Measurements from ENCODE around the gene SLC5A6. TPM values are rescaled to one million over a fixed set of nuclear protein-coding genes. Genes with fewer than 3 reads are reported as not detected.
A peak's percentile ranks its signal among the peaks of the same experiment; 100 is the strongest.
"Not testable (repeated sequence)": the region's sequence is repeated elsewhere in the genome, so short reads cannot be mapped to it uniquely, and the experiment has no call there.

SLC5A6 gene
- total RNA-seq, 1 experiment from 2014 or later: 111 TPM

DNA sequence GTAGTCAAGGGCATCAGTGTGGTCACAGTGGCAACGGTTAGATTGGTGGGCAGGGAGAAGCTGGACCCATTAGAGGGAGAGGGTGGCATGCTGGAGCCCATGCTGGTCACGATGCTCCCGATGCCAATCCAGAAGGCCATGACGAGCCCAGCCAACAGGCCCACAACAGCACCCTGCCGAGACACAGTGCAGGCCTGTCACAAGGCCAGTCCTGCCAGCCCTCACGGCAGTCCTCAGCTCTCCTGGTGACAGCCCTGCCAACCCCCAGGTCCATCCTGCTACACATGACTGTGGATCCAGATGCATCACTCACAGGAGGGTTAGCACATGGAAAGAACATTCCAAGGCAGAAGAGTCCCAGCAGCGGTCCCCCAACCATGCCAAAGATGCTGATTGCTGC, 10.4 kb downstream of the SLC5A6 start (continued):
- TF ChIP-seq, protein P1, sequence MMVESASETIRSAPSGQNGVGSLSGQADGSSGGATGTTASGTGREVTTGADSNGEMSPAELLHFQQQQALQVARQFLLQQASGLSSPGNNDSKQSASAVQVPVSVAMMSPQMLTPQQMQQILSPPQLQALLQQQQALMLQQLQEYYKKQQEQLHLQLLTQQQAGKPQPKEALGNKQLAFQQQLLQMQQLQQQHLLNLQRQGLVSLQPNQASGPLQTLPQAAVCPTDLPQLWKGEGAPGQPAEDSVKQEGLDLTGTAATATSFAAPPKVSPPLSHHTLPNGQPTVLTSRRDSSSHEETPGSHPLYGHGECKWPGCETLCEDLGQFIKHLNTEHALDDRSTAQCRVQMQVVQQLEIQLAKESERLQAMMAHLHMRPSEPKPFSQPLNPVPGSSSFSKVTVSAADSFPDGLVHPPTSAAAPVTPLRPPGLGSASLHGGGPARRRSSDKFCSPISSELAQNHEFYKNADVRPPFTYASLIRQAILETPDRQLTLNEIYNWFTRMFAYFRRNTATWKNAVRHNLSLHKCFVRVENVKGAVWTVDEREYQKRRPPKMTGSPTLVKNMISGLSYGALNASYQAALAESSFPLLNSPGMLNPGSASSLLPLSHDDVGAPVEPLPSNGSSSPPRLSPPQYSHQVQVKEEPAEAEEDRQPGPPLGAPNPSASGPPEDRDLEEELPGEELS (CRISPR knock-in tag; IDR thresholded peaks at IDR 0.05): no peak

DNA sequence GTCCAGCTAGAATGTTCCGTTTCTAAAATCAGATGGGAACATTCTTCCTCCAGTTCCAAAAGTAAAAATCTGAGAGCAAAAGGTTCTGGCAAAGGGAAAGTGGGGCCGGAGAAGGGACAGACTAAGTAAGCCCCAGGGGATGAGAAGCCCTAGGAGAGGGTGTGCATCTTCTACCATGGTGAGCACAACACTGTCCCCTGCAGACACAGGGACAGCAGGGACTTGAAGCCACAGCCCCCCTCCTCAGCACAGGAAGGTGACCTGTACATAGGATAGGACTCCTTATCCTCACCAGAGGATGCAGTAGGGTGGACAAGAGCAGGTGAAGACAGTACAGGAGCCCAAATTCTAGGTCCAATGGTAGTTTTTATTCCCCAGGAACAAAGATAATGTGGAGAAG, 12.8 kb downstream of the SLC5A6 start:
- ATAC-seq: no peak; the same call in 1 of the 2 replicates
- TF ChIP-seq, protein P2, sequence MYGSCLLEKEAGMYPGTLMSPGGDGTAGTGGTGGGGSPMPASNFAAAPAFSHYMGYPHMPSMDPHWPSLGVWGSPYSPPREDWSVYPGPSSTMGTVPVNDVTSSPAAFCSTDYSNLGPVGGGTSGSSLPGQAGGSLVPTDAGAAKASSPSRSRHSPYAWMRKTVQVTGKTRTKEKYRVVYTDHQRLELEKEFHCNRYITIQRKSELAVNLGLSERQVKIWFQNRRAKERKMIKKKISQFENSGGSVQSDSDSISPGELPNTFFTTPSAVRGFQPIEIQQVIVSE (CRISPR knock-in tag; IDR thresholded peaks at IDR 0.05; ENCODE audit: borderline replicate concordance): no peak
- TF ChIP-seq ZNF232 (CRISPR knock-in tag; IDR thresholded peaks at IDR 0.05) (no peak), ZNF416 (CRISPR knock-in tag; IDR thresholded peaks at IDR 0.05) (no peak)
- ChIA-PET CTCF (interaction anchor here (1.0 kb wide), 1 partner anchor 29 kb away, joined by 5 read pairs; no protein-coding TSS in a partner anchor), POLR2A (no interaction called here)
- H3K36me3 Mint-ChIP-seq: peaks cover 29% of the 10 kb centered on the region
- peak overlapping the region; percentile 1; the same call in 1 of the 2 replicates for H3K27ac Mint-ChIP-seq
- DNase-seq (ENCODE audit: low spot score): no peak
- H3K27me3 Mint-ChIP-seq (ENCODE audit: low read depth): no peaks in the 10 kb centered on the region
- H3K4me3 Mint-ChIP-seq: no peak overlapping the region
- no peaks in the 10 kb centered on the region for H3K4me1 Mint-ChIP-seq
- H3K9me3 Mint-ChIP-seq: peaks cover 4% of the 10 kb centered on the region; the same call in 1 of the 2 replicates

DNA sequence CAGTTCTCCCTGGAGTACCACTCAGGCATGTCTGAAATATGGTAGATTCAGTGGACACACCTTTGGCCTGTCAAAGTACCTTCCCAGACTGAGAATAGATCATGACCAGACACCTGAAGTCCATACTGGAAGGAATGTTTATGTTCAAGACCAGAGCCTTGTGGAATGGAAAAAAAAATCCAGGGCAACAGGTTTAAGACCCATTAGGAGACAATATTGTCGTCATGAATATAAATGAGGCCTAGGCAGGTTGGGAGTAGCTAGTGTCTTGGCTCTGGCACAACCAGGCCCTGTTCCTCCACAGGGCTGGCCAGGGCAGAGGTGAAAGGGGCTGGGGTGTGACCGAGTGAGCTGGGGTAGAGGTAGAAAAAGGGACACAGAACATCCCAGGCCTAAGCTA, 13.4 kb downstream of the SLC5A6 start:
- DNase-seq (ENCODE audit: low spot score) (no peak), ATAC-seq (peak; percentile 29)
- Mint-ChIP-seq H3K4me1 (no peaks in the 10 kb centered on the region), H3K27ac (peak overlapping the region; percentile 63; the same call in 1 of the 2 replicates), H3K9me3 (peaks cover 4% of the 10 kb centered on the region; the same call in 1 of the 2 replicates), H3K4me3 (no peak overlapping the region), H3K27me3 (ENCODE audit: low read depth) (no peaks in the 10 kb centered on the region), H3K36me3 (peaks cover 23% of the 10 kb centered on the region)
- ChIA-PET POLR2A (no interaction called here), CTCF (interaction anchor here (1.0 kb wide), 1 partner anchor 29 kb away, joined by 5 read pairs; no protein-coding TSS in a partner anchor)
- TF ChIP-seq NR2C2 (CRISPR knock-in tag; IDR thresholded peaks at IDR 0.05): no peak
- no peak for TF ChIP-seq ZNF317 (CRISPR knock-in tag; IDR thresholded peaks at IDR 0.05; ENCODE audit: borderline replicate concordance, low read depth)
- no peak for TF ChIP-seq ZNF219 (CRISPR knock-in tag; IDR thresholded peaks at IDR 0.05; ENCODE audit: borderline replicate concordance)
- TF ChIP-seq ESRRA (CRISPR knock-in tag; IDR thresholded peaks at IDR 0.05; ENCODE audit: borderline replicate concordance): no peak
- TF ChIP-seq NFATC4 (CRISPR knock-in tag; IDR thresholded peaks at IDR 0.05): no peak
- TF ChIP-seq, protein P3, sequence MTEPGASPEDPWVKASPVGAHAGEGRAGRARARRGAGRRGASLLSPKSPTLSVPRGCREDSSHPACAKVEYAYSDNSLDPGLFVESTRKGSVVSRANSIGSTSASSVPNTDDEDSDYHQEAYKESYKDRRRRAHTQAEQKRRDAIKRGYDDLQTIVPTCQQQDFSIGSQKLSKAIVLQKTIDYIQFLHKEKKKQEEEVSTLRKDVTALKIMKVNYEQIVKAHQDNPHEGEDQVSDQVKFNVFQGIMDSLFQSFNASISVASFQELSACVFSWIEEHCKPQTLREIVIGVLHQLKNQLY (CRISPR knock-in tag; IDR thresholded peaks at IDR 0.05): no peak

DNA sequence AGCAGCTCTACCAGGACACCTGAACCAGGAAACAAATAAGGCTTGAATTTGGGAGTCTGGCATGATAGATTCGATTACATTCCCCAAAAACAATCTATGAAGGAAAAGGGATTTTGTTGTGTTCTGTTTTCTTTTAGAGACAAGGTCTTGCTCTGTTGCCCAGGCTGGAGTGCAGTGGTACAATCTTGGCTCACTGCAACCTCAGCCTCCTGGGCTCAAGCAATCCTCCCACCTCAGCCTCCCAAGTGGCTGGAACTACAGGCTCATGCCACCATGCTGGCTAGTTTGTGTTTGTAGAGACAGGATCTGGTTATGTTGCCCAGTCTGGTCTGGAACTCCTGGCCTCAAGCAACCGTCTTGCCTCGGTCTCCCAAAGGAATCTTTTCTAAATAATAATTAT, 14.0 kb downstream of the SLC5A6 start:
- peaks cover 18% of the 10 kb centered on the region for H3K36me3 Mint-ChIP-seq
- DNase-seq (ENCODE audit: low spot score); ATAC-seq; POLR2A ChIA-PET; H3K4me3 Mint-ChIP-seq; H3K4me1 Mint-ChIP-seq; H3K27me3 Mint-ChIP-seq (ENCODE audit: low read depth); H3K27ac Mint-ChIP-seq; H3K9me3 Mint-ChIP-seq: not testable (repeated sequence)
- CTCF ChIA-PET: interaction anchor here (0.7 kb wide), 1 partner anchor 64 kb away, joined by 3 read pairs; no protein-coding TSS in a partner anchor

DNA sequence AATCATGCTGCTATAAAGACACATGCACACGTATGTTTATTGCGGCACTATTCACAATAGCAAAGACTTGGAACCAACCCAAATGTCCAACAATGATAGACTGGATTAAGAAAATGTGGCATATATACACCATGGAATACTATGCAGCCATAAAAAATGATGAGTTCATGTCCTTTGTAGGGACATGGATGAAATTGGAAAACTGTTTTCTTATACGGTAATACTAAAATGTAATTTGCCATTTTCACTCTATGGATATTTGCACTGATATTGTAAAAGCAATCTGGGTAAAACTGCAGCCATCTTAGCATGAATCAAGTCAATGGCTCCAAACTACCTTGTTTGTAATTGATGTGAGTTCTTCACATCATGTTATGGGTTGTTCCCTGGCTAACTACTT, 16.3 kb downstream of the SLC5A6 start:
- H3K27me3 Mint-ChIP-seq (ENCODE audit: low read depth); POLR2A ChIA-PET; H3K36me3 Mint-ChIP-seq; H3K9me3 Mint-ChIP-seq; H3K4me1 Mint-ChIP-seq; ATAC-seq; H3K27ac Mint-ChIP-seq; DNase-seq (ENCODE audit: low spot score); H3K4me3 Mint-ChIP-seq: not testable (repeated sequence)
- CTCF ChIA-PET: interaction anchor here (1.2 kb wide), 1 partner anchor 61 kb away, joined by 3 read pairs; the partner anchor contains the start of gene PREB

Data from WTC11 (cell line).